Renal cortex interstitium (tissue), 11 donors: Measurements from ENCODE around the gene ATP2A3. TPM values are rescaled to one million over a fixed set of nuclear protein-coding genes. Genes with fewer than 3 reads are reported as not detected.

Experiments used
- DNase-seq, 11 donors: peaks; one replicate each; pipeline ENCODE4 v3.0.0-alpha.2; 2013; ENCODE audit warnings: low read depth in 9 of 11, low spot score in 4 of 11; ENCODE audit errors: extremely low read depth in 1 of 11
- polyA plus RNA-seq, 3 donors: library from polyadenylated mRNA; unstranded; fragments of 120-200 nt; gene quantifications; one replicate each; pipeline ENCODE4 v1.2.1, GENCODE V29; 2013; ENCODE audit not compliant: insufficient read length in 3 of 3

ATP2A3 gene
- polyA plus RNA-seq, 3 donors = 4.6 to 5.2 (median 4.8) TPM

- DNase-seq = no peak
Measured at GRCh38 chr17:3978421-3979289, 14.4 kb upstream of the ATP2A3 start.

DNA sequence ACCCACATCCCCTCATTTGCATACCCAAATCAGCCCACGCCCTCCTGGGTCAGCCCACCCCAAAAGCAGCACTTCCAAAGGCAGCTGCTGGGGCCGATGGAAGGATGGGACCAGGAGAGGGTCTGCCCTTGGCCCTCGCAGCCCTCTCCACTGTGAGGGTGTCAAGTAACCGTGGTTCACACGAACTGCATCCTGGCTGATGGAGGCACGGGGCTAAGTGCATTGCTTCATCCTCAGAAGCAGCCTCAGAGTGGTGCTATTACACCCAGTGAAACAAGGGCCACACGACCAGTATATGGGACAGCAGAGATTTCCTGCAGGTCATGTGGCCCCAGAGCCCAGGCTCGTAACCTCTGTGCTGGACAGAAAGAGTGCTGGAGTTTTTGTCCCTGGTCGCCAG, 13.2 kb upstream of the ATP2A3 start:
- no peak for DNase-seq

- no peak for DNase-seq
Measured at GRCh38 chr17:3976675-3977171, 12.5 kb upstream of the ATP2A3 start.

GRCh38 chr17:3974980-3975379, 10.7 kb upstream of the ATP2A3 start:
- DNase-seq = no peak

DNA sequence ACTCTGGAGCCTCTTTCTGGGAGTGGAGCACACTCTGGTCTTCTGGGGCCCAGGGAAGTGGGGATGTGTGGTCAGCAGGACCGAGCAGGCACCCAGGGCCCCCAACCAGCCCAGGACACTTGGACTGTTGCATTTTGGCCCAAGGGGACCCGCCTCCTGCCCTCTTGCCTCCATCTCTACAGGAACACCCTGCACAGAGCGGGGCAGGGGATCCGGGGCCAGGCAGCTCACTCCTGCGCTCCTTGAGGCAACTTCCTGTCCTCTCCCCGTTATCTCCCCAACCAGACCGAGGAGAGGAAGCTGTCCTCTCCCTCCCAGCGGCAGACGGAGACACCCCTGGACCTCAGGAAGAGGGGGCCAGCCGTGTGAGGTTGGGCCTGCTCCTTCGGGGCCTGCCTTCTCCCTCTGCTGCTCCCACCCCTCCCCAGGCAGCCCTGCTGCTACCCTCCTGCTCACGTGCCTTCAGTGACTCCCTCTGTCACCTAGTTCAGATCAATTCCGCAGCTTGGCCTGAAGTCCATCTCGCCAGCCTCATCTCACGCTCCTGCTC, 10.0 kb upstream of the ATP2A3 start:
- DNase-seq = no peak

GRCh38 chr17:3973495-3974137, 9.4 kb upstream of the ATP2A3 start:
- no peak for DNase-seq

GRCh38 chr17:3972931-3973330, 8.7 kb upstream of the ATP2A3 start:
- DNase-seq = no peak

DNA sequence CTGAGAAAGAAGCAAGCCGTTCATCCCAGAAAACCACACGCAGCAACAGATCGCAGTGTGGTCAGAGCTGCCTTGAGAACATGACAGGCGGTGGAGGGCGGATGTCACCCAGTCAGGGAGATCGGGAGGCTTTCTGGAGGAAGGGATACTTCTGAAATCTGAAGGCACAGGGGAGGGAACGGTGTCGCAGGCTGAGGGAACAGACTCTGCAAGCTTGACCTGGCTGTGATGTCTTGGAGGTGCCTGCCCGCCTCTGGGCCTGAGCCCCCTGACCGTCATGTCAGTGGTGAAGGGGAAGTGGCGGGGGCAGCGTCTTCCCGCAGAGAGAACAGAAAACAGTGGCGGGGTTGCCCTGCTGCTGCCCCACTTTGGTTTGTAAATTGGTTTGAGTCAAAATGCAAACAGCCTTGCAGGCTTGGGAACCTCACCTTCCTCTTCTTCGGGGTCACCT, 8.1 kb upstream of the ATP2A3 start:
- no peak for DNase-seq

DNA sequence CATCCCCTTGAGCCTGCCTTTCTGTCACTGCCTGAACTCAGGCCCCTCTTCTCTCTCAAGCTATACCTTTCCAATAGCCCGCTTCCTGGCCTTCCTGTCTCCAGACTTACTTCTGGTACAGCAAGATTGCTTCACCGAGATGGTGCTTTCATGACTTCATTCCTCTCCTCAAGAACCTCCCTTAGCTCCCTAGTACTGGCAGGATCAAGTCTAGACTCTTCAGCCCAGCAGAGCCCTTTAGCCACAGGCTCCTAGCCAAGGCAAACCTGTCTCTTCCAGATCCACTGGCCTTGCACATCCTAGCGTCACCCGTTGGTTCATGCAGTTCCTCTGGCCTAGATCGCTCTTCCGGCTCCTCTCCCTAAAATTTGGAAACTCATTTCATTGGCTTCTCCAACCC, 6.4 kb upstream of the ATP2A3 start:
- no peak for DNase-seq

- no peak for DNase-seq
Measured at GRCh38 chr17:3969963-3970362, 5.7 kb upstream of the ATP2A3 start.

DNA sequence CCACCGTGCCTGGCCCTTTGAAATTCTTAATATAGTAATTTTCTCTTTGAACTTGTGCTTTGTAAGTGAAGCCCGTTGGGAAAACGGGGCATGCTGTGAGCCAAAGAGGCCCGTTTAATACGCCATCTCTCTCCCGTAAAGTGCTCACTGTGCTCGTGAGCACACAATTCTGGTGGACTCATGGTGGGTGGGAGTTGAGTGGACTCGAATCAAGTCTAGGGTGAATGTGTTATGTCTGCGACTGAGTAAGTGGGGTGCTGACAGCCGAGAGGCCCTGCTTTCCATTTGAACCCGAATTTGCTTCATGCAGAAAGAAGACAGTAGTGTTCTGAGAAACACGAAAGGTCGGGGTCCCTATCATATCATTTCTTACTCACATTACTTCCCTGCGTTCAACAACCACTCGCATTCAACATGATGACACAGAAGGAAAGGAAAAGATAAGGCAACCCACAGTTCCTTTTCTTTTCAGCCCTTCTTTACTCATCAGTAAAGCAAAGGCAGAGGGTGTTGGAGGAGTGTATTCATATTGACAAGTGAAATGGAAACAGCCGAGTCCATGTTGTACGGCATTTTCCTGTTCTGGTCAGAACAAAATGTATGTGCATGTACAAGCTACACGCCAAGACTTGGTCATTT, 4.8 kb upstream of the ATP2A3 start:
- DNase-seq = no peak

- no peak for DNase-seq
Measured at GRCh38 chr17:3968015-3968414, 3.8 kb upstream of the ATP2A3 start.

DNA sequence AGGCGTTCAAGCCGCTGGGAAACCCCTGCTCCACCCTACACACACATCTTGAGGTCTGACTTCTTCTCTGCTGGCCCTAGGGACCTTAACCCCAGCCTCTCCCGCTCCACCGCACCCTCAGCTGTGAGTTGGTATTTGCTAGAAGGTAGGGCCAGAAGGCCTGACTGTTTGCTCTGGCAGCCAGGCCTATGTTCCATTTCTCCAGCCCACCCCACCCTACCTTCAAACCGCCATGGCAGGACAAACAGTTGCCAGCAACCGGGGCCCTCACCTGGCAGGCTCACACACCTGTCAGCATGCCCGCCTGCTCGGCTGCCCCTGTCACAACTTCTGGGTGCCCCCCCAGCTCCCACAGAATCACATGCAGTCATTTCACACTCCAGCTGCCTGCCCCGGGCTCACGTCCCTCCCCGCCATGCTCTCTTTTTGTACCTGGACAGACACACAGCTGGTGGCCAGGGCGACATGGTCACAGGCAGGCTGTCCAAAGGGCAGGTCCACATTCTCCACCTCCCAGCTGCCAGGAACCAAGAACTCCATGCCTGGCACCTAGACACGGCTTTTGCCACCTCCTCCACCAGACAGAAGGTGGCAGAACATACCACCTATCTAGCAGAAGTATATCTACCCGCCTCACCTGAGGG, 2.6 kb upstream of the ATP2A3 start:
- DNase-seq = no peak

DNA sequence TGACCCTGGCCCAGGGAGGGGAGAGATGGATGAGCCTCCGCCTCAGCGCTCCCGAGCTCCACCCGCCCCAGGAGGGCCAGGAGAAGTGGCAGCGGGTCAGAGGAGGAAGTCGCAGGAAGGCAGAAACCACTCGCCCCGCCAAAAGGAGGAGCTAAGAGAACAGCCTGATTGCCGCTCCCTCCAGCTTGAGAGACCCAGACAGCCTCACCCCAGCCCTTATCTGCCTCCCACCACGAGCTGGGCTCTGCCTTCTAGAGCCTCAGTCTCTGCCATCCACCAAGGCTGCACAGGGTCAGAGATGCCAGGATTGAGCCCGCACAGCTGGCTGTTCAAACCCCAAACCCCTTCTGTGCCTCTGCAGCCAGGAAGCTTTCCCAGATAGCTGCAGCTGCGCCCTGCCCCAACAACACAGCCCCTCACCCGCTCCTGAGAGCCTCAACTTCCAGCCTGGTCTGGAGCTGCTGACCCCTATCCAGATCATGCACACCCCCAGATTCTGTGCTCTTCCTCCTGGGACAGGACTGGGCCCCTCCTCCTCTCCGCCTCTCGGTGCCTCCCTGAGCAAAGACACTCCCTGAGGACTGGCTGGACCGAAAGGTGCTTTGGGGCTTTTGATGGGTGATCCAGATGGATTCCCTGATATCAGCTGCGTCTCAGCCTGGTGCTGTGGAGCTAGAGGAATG, 1.0 kb upstream of the ATP2A3 start:
- no peak for DNase-seq

DNA sequence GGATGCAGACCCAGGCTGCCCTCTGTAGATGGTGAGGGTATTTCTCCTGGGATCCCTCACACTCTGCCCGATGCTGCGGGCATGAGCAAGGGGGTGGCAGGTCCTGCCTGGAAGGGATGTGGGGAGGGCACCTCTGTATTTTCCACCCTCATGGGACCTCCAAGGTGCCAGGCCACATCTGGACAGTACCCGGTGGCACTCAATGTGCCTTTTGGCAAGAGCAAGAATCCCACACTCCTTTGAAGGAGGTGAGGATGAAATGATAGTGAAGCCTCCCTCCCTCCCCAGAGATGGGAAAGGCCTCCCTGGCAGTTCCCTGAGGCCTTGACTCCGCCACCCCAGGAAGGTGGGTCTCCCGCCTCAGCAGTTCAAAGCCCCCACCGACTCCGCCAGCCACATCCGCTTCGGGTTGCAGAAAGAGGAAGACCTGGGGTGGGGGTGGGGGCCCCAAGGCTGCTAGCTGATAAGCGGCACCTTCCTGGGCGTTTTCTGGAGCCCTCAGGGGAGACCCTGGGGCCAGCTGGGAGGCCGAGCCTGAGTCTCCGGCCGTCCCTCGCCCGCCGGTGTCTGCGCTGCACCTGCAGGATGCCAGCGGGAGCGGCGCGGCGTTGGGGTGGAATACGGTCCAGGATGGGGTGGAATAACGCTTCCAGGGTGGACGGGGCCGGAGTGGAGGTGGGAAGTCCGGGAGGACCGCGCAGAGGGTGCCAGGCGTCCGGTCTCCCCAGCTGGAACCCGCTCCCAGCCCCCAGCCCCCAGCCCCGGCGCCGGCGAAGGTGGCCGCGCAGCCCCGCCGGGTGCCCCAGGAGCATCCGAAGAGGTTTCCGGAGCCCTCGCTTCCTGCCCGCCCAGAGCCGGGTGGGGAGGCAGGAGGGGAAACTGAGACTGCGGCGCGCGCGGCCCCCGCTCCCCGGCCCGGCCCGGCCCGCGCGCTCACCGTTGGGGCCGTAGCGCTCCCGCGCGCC, 718 bp downstream of the ATP2A3 start:
- DNase-seq = no peak

GRCh38 chr17:3962965-3963236, 1.3 kb downstream of the ATP2A3 start:
- DNase-seq = no peak

DNA sequence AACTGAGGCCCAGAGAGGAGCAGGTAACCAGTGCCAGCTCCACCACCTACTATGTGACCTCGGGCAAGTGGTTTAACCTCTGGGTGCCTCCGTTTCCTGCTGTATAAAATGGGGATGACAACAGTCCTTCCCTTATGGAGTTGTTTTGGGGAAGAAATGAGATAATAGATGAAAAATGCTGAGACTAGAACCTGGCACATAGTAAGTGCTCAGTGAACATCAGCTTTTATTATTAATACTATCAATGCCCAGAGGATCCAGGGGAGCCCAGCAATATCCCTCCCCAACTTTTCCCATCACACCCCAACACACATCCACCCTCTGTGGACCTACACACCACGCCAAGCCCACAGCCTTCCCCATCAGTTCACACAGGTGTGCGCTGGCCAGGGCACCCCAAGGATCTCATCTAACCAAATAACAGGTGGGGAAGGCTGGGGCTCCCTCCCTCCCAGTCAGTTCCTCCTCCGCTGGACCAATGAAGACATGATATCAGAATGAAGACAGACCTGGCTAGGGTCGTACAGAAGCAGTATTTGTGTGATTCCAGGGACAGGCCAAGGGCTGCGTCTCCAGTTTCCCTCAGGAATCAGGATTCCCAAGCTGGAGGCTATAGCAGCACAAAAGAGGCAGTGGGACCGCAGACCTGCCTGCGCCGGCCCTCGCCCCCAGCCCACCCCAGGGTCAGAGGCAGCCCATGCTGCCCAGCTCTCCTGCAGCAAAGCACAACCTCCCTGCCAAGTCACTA, 1.8 kb downstream of the ATP2A3 start:
- DNase-seq = no peak
